WERI-Rb-1 (cell line): ENCODE measurements around the gene DRC3.

Source experiments
- DNase-seq: peaks from one replicate; pipeline ENCODE4 v3.0.0-alpha.2; 2020
- H3K27ac ChIP-seq: fragments of 250-450 bp; sonication (Bioruptor Pico); 2 replicates; pipeline ENCODE4 v1.5.1; 2020; ENCODE audit warnings: mild to moderate bottlenecking, moderate library complexity
- H3K27me3 ChIP-seq: fragments of 250-450 bp; sonication (Bioruptor Pico); 2 replicates; pipeline ENCODE4 v1.5.1; 2021; ENCODE audit warnings: mild to moderate bottlenecking, low read depth, moderate library complexity; ENCODE audit not compliant: insufficient read depth, severe bottlenecking
- H3K36me3 ChIP-seq: fragments of 250-450 bp; sonication (Bioruptor Pico); 2 replicates; pipeline ENCODE4 v1.5.1; 2020; ENCODE audit warnings: mild to moderate bottlenecking, moderate library complexity
- H3K4me3 ChIP-seq: 2 replicates; pipeline ENCODE4 v1.5.1; 2011; ENCODE audit warnings: low read depth, mild to moderate bottlenecking, control low read depth, low read length
- H3K9me3 ChIP-seq: fragments of 250-450 bp; sonication (Bioruptor Pico); 2 replicates; pipeline ENCODE4 v1.5.1; 2021; ENCODE audit warnings: mild to moderate bottlenecking, moderate library complexity; ENCODE audit not compliant: severe bottlenecking
- TF ChIP-seq, protein P1 (sequence below): IDR thresholded peaks from 2 replicates; pipeline ENCODE4 v1.5.1; 2011; ENCODE audit warnings: low read depth, mild to moderate bottlenecking, control low read depth, inconsistent platforms, low read length

DRC3 gene

DNA sequence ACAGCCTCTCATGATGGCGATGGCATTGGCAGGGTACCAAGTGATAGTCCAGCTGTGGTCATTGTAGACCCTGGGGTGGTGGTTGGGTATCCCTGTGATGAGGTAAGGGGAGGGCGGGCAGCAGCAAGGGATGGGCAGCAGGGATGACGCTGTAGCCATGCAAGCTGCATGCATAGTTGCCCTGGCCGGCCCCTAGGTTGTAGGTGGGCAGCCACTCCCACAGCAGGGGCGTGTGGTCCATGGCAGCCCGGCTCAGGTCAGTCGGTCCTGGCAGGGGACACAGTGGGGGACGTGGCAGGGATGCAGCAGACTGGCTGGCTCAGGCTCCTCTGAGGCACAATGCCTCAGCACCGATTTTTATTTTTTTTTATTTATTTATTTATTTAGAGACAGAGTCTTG is 8.7 kb downstream of the DRC3 start:
- H3K9me3 ChIP-seq = no peaks in the 10 kb centered on the region
- DNase-seq = no peak
- H3K36me3 ChIP-seq = no peaks in the 10 kb centered on the region
- no peak overlapping the region for H3K4me3 ChIP-seq
- TF ChIP-seq, protein P1, sequence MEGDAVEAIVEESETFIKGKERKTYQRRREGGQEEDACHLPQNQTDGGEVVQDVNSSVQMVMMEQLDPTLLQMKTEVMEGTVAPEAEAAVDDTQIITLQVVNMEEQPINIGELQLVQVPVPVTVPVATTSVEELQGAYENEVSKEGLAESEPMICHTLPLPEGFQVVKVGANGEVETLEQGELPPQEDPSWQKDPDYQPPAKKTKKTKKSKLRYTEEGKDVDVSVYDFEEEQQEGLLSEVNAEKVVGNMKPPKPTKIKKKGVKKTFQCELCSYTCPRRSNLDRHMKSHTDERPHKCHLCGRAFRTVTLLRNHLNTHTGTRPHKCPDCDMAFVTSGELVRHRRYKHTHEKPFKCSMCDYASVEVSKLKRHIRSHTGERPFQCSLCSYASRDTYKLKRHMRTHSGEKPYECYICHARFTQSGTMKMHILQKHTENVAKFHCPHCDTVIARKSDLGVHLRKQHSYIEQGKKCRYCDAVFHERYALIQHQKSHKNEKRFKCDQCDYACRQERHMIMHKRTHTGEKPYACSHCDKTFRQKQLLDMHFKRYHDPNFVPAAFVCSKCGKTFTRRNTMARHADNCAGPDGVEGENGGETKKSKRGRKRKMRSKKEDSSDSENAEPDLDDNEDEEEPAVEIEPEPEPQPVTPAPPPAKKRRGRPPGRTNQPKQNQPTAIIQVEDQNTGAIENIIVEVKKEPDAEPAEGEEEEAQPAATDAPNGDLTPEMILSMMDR = no peak
- H3K27me3 ChIP-seq = no peaks in the 10 kb centered on the region
- no peak overlapping the region for H3K27ac ChIP-seq

DNA sequence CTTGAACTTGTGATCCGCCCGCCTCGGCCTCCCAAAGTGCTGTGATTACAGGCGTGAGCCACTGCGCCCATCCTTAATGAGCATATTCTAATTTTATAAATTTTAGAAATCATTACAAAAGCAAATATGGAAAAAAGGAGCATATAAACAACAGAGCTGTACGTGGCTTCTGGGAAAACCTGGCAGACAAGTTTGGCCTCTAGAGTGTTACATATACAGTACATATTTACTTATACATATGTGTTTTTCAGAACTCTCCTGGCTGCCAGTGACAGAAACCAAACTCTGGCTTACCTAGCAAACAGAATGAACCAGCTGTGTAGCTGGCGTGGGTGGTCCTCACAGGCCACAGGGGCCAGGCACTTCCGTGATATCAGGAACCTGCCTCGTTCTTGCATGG is 10.1 kb downstream of the DRC3 start:
- no peak for DNase-seq

DNA sequence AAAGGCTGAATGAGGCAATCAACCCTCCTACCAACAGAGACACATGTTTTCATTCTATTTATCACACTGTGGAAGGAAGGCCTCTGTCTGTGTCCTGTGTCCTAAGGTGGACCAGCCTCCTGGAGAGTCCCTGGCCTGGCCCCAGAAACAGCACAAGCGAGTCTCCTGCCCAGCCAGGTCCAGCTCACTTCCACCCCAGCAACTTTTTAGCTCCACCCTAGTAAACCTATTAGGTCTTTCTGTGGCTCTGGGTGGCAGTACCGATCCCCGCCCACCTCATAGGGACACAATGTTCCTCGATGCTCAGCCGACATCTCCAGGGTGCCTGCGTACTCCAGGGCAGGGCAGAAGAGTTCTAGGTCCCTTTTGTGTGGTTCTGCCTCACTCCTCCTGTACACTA is 10.7 kb downstream of the DRC3 start:
- H3K36me3 ChIP-seq = no peaks in the 10 kb centered on the region
- DNase-seq = no peak
- no peaks in the 10 kb centered on the region for H3K9me3 ChIP-seq
- H3K27me3 ChIP-seq = no peaks in the 10 kb centered on the region
- no peak overlapping the region for H3K27ac ChIP-seq
- TF ChIP-seq, protein P1 = no peak
- H3K4me3 ChIP-seq = no peak overlapping the region

More for the DNA sequence above, 10.1 kb downstream of the DRC3 start:
- TF ChIP-seq, protein P1 = no peak
- H3K4me3 ChIP-seq = no peak overlapping the region
- no peak overlapping the region for H3K27ac ChIP-seq
- no peaks in the 10 kb centered on the region for H3K36me3 ChIP-seq
- no peaks in the 10 kb centered on the region for H3K27me3 ChIP-seq
- no peaks in the 10 kb centered on the region for H3K9me3 ChIP-seq

DNA sequence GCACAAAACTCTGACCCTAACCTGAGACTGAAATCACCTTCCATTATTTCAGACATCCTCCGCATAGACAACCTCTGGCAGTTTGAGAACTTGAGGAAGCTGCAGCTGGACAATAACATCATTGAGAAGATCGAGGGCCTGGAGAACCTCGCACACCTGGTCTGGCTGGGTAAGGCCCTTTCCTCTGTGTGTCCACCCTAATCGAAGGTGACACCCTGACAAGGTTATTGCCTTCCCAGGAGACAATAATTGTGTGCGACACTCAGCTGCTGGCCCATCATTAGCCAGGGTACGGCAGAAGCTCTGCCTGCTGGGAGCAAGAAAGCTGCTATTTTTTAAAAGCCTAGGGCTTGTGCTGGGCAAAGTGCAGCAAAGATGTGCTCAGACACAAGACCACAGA is 11.1 kb downstream of the DRC3 start:
- TF ChIP-seq, protein P1 = no peak
- Histone ChIP-seq H3K4me3 (no peak overlapping the region), H3K27me3 (no peaks in the 10 kb centered on the region), H3K9me3 (no peaks in the 10 kb centered on the region), H3K27ac (no peak overlapping the region), H3K36me3 (no peaks in the 10 kb centered on the region)
- no peak for DNase-seq

DNA sequence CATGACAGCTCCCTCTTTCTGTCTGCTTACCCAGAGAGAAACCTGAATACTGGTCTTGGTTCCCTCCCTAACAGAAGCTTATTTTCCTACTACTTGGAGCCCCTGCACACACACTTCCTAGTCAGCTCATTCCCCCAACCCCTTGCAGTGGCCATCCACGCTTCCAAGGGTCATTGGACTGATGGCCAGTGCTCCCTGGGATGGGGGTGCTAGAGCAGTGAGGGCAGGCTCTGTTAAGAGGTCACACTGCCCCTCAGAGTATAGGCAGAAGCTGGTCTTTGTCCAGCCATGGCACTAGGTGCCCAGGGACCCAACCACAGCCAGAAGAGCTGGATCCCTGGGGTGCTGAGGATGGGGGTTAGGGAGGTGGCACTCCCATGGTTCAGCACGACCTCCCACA is 12.5 kb downstream of the DRC3 start:
- Histone ChIP-seq H3K27ac (no peak overlapping the region), H3K4me3 (no peak overlapping the region), H3K36me3 (no peaks in the 10 kb centered on the region), H3K27me3 (no peaks in the 10 kb centered on the region), H3K9me3 (no peaks in the 10 kb centered on the region)
- TF ChIP-seq, protein P1 = no peak
- no peak for DNase-seq

DNA sequence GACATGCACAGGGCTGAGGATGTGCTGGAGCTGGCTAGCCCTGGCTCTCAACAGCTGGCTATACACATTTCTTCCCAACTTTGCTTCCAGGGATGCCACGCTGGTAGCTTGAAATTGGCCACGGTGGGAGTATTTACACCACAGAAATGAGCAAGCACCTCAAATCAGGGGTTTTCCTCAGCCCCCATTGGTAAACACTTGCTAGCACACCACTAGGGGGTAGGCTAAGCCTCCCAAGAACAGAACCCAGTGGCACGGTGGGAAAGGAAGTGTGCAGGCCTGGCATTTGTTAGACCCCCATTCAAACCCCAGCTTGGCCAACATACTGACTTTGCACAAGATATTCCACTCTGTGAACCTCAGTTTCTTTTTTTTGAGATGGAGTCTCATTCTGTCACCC is 12.9 kb downstream of the DRC3 start:
- Histone ChIP-seq H3K27me3 (no peaks in the 10 kb centered on the region), H3K36me3 (no peaks in the 10 kb centered on the region), H3K9me3 (no peaks in the 10 kb centered on the region), H3K27ac (no peak overlapping the region), H3K4me3 (no peak overlapping the region)
- DNase-seq = no peak
- TF ChIP-seq, protein P1 = peak; percentile 65
